Endothelial cell of umbilical vein (primary cell): ENCODE data around the gene OR52B4. TPM values are rescaled to one million over a fixed set of nuclear protein-coding genes. Genes with fewer than 3 reads are reported as not detected.

Source experiments
- BruUV-seq: library from RNA; stranded (reverse); fragments of 400-500 nt; replicated peaks from 2 replicates; lab custom pipeline; 2021; lab: Mats Ljungman, UMichigan
- CTCF ChIA-PET: fragments of 300-600, 350-600 bp; sonication (Branson Sonifier 250); formaldehyde crosslinking; loops from one replicate; lab custom pipeline; 2021; ENCODE audit warnings: antibody characterized with exemption, inconsistent platforms; lab: Charles Lee
- POLR2A ChIA-PET: fragments of 300-600, 350-600 bp; sonication (Branson Sonifier 250); formaldehyde crosslinking; loops from one replicate; lab custom pipeline; 2021; ENCODE audit warnings: antibody characterized with exemption, inconsistent platforms; lab: Charles Lee
- DNase-seq: peaks from one replicate; pipeline ENCODE4 v3.0.0-alpha.2; 2011; ENCODE audit warnings: low read depth, low spot score
- FAIRE-seq: peaks from 2 replicates; lab custom pipeline; 2011; peaks lifted over from hg19 to GRCh38; lab: Jason Lieb, UNC
- H2AFZ ChIP-seq: 2 replicates; pipeline ENCODE4 v1.6.0; 2012; ENCODE audit warnings: low read depth, low read length, control low read depth, inconsistent platforms
- H3K27ac ChIP-seq: 2 replicates; pipeline ENCODE4 v1.5.1; 2011; ENCODE audit warnings: low read depth, mild to moderate bottlenecking, control low read depth, low read length, moderate library complexity; ENCODE audit not compliant: insufficient read depth
- H3K27me3 ChIP-seq, 2 experiments: 2 replicates each; pipeline versions ENCODE4 v1.6.0 to v1.6.1; 2011; ENCODE audit warnings: low read length in 2 of 2, mixed read lengths in 1 of 2; ENCODE audit not compliant: control insufficient read depth in 2 of 2, insufficient read depth in 2 of 2
- H3K36me3 ChIP-seq, 2 experiments: 2 replicates in 1 of 2; 3 replicates in 1 of 2; pipeline ENCODE4 v1.5.1; 2011; ENCODE audit warnings: low read length in 2 of 2, mild to moderate bottlenecking in 1 of 2, moderate library complexity in 1 of 2; ENCODE audit not compliant: control insufficient read depth in 2 of 2, insufficient read depth in 2 of 2; ENCODE audit errors: extremely low read depth in 1 of 2
- H3K4me1 ChIP-seq: 3 replicates; pipeline ENCODE4 v1.5.1; 2011; ENCODE audit warnings: mild to moderate bottlenecking, low read length; ENCODE audit not compliant: control insufficient read depth, insufficient read depth; ENCODE audit errors: extremely low read depth
- H3K4me2 ChIP-seq: 2 replicates; pipeline ENCODE4 v1.6.1; 2011; ENCODE audit warnings: low read length, control low read depth, mixed read lengths; ENCODE audit not compliant: insufficient read depth
- H3K4me3 ChIP-seq, 3 experiments: fragments of 200-600 bp in 1 of 3; sonication (generic), shearing (Covaris generic) in 1 of 3; replicated peaks in 1 of 3; 2 replicates each; pipeline ENCODE4 v1.5.1; 2011 to 2016; ENCODE audit warnings: control low read depth in 3 of 3, low read length in 3 of 3, mild to moderate bottlenecking in 2 of 3, inconsistent platforms in 1 of 3, low read depth in 1 of 3, moderate library complexity in 1 of 3; ENCODE audit not compliant: insufficient read depth in 1 of 3
- H3K79me2 ChIP-seq: 2 replicates; pipeline ENCODE4 v1.6.0; 2012; ENCODE audit warnings: low read length, inconsistent platforms; ENCODE audit not compliant: control insufficient read depth, insufficient read depth
- H3K9ac ChIP-seq: replicated peaks from 2 replicates; pipeline ENCODE3; 2011; ENCODE audit warnings: low read length, control low read depth; ENCODE audit not compliant: insufficient read depth; ENCODE audit errors: extremely low read depth
- H3K9me1 ChIP-seq: replicated peaks from 3 replicates; pipeline ENCODE4 v1.6.0; 2011; ENCODE audit warnings: mild to moderate bottlenecking, low read length; ENCODE audit not compliant: control insufficient read depth, insufficient read depth; ENCODE audit errors: extremely low read depth
- H3K9me3 ChIP-seq: replicated peaks from 2 replicates; pipeline ENCODE4 v1.5.1; 2012; ENCODE audit warnings: low read length, inconsistent platforms; ENCODE audit not compliant: control insufficient read depth, insufficient read depth
- H4K20me1 ChIP-seq: replicated peaks from 2 replicates; pipeline ENCODE3; 2011; ENCODE audit warnings: mild to moderate bottlenecking, low read length; ENCODE audit not compliant: control insufficient read depth, insufficient read depth; ENCODE audit errors: extremely low read depth
- EZH2 ChIP-seq: IDR thresholded peaks from 2 replicates; pipeline ENCODE4 v1.6.1; 2012; ENCODE audit warnings: borderline replicate concordance, low read depth, mild to moderate bottlenecking, moderate library complexity, low read length, inconsistent platforms; ENCODE audit not compliant: severe bottlenecking
- FOS ChIP-seq: IDR thresholded peaks from 2 replicates; pipeline ENCODE4 v1.6.1; 2011; ENCODE audit warnings: mild to moderate bottlenecking, low read length, moderate library complexity, borderline replicate concordance; ENCODE audit not compliant: insufficient read depth
- GATA2 ChIP-seq: IDR thresholded peaks from 2 replicates; pipeline ENCODE4 v1.7.0; 2011; ENCODE audit warnings: low read depth, mild to moderate bottlenecking, moderate library complexity, mixed read lengths, low read length; ENCODE audit not compliant: insufficient read length, insufficient read depth
- JUN ChIP-seq: IDR thresholded peaks from 2 replicates; pipeline ENCODE4 v1.6.1; 2011; ENCODE audit warnings: borderline replicate concordance, low read depth; ENCODE audit not compliant: insufficient read length, insufficient read depth
- MYC ChIP-seq: IDR thresholded peaks from one replicate; pipeline ENCODE4 v1.6.1; 2011; ENCODE audit warnings: mild to moderate bottlenecking, low read depth, low read length
- POLR2A ChIP-seq: IDR thresholded peaks from 2 replicates; pipeline ENCODE4 v1.6.1; 2012; ENCODE audit warnings: low read depth, mild to moderate bottlenecking, control low read depth, low read length
- POLR2AphosphoS5 ChIP-seq: IDR thresholded peaks from 2 replicates; pipeline ENCODE4 v1.6.1; 2012; ENCODE audit warnings: low read depth, mild to moderate bottlenecking, control low read depth, low read length, moderate library complexity; ENCODE audit not compliant: insufficient read depth
- dilution Hi-C: fragments of 300-500 bp; cut with MboI; formaldehyde crosslinking; loops from one replicate; pipeline ENCODE4 v1.15.0; 2019; ENCODE audit warnings: low sequenced_read_pairs; ENCODE audit not compliant: extremely low pct_ligation_motif_present
- intact Hi-C: fragments of 100-400 bp; cut with micrococcal nuclease; formaldehyde crosslinking; loops from one replicate; pipeline ENCODE4 v1.10.0; 2022
- polyA plus RNA-seq, 4 experiments: library from polyadenylated mRNA; depleted of rRNA in 3 of 4; stranded (reverse) in 3 of 4; unstranded in 1 of 4; fragments of >200 nt; gene quantifications; 2 replicates each; pipeline versions ENCODE4 v1.2.1 to v1.2.3, GENCODE V29; 2011 to 2012; ENCODE audit warnings: missing spikeins in 1 of 4
- total RNA-seq: library from RNA; stranded (reverse); gene quantifications from 2 replicates; pipeline ENCODE4 v1.2.3, GENCODE V29; 2021
- TF ChIP-seq, protein P1 (sequence below): IDR thresholded peaks from 2 replicates; pipeline ENCODE4 v1.6.1; 2011; ENCODE audit not compliant: insufficient read depth, insufficient read length
- TF ChIP-seq, protein P2 (sequence below), 2 donors: IDR thresholded peaks; 1 replicate in 1 of 2; 2 replicates in 1 of 2; pipeline ENCODE4 v1.5.1; 2011; ENCODE audit warnings: low read length in 2 of 2, mild to moderate bottlenecking in 2 of 2, moderate library complexity in 2 of 2, control low read depth in 1 of 2, inconsistent platforms in 1 of 2, low read depth in 1 of 2; ENCODE audit not compliant: insufficient read depth in 1 of 2; ENCODE audit errors: extremely low read depth in 1 of 2

Gene OR52B4
- total and polyA plus RNA-seq, 2 donors (not counting 3 experiments of a cell fraction or from before 2014, with no cell fraction given): not detected

DNA sequence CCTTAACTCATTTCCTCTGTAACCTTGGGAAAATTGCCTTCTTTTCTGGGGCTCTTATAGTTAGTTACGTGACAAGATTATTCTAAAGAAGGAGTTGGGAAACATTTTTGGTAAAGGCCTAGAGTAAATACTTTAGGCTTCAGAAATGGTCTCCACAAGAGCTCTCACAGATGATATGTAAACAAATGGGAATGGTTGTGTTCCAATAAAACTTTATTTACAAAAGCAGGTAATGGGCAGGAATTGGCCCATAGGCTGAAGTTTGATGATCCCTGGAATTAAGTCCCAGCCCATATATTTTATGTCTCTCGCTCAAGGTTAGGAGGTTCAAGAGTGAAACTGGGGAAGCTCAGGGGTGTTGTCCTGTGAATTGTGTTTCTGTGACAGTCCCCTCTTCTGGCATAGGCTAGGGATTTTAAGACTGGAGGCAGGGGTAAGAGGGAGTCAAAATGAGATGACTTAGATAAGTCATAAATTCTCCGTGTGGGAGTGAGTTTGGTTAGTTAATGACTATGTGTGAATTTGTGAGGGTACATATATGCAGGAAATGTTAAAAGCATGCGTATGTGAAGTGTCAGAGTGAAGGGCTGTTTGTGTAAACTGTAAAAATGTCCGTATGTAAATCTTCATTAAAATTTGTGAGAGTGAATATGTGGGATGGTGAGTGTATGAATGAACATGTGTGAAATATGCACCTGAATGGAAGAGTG, 7.4 kb upstream of the OR52B4 start:
- CTCF ChIA-PET: no interaction called here

More for the DNA sequence above, 7.4 kb upstream of the OR52B4 start:
- FAIRE-seq (no peak), DNase-seq (no peak)
- H3K4me3 ChIP-seq: no peak overlapping the region
- BruUV-seq: no TSS peak
- H3K79me2 ChIP-seq: no peaks in the 10 kb centered on the region
- no peaks in the 10 kb centered on the region for H3K36me3 ChIP-seq
- H4K20me1 ChIP-seq: no peaks in the 10 kb centered on the region
- H3K9ac ChIP-seq: no peak overlapping the region
- peaks cover 0 to 2% of the 10 kb centered on the region in 2 experiments for H3K27me3 ChIP-seq
- H2AFZ ChIP-seq: no peak overlapping the region
- H3K4me2 ChIP-seq: no peak overlapping the region
- dilution Hi-C loops (no loop called here), intact Hi-C loops (no loop called here)
- no peak overlapping the region for H3K27ac ChIP-seq
- no peak for TF ChIP-seq POLR2AphosphoS5
- TF ChIP-seq EZH2: no peak
- TF ChIP-seq, protein P1, sequence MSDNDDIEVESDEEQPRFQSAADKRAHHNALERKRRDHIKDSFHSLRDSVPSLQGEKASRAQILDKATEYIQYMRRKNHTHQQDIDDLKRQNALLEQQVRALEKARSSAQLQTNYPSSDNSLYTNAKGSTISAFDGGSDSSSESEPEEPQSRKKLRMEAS: no peak
- no peak for TF ChIP-seq JUN
- no peak for TF ChIP-seq MYC
- TF ChIP-seq POLR2A: no peak
- no peak for TF ChIP-seq FOS
- TF ChIP-seq, protein P2, sequence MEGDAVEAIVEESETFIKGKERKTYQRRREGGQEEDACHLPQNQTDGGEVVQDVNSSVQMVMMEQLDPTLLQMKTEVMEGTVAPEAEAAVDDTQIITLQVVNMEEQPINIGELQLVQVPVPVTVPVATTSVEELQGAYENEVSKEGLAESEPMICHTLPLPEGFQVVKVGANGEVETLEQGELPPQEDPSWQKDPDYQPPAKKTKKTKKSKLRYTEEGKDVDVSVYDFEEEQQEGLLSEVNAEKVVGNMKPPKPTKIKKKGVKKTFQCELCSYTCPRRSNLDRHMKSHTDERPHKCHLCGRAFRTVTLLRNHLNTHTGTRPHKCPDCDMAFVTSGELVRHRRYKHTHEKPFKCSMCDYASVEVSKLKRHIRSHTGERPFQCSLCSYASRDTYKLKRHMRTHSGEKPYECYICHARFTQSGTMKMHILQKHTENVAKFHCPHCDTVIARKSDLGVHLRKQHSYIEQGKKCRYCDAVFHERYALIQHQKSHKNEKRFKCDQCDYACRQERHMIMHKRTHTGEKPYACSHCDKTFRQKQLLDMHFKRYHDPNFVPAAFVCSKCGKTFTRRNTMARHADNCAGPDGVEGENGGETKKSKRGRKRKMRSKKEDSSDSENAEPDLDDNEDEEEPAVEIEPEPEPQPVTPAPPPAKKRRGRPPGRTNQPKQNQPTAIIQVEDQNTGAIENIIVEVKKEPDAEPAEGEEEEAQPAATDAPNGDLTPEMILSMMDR (IDR thresholded peaks at IDR 0.05; ENCODE audit: extremely low read depth in 1 of 2, insufficient read depth in 1 of 2, low read depth in 1 of 2, low read length in 2 of 2): no peak
- TF ChIP-seq GATA2: no peak
- H3K4me1 ChIP-seq: no peaks in the 10 kb centered on the region
- no peaks in the 10 kb centered on the region for H3K9me1 ChIP-seq
- no peaks in the 10 kb centered on the region for H3K9me3 ChIP-seq
- POLR2A ChIA-PET: no interaction called here
